ENCODE results near the gene NSMF.
"Not testable (repeated sequence)": the region's sequence is repeated elsewhere in the genome, so short reads cannot be mapped to it uniquely, and the experiment has no call there.

Gene NSMF

DNA sequence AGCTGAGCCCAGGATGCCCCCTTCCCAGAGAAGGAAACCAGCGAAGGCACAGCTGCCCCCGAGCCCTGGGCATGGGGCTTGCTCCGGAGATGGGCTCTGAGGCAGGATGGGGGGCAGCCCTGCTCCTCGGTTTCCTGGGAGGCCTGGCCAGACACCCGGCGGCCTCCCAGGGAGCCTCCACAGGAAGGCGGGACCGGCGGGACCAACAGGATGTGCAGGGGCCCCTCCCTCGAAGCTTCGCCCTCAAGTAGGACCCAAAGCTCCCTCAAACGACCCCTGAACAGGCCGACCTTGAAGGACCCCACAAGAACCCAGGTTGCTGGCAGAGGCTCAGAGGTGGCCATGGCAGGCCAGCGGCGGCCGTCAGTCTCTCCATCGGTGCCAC is 47.9 kb downstream of the NSMF start:
- Histone ChIP-seq H3K4me2 (ENCODE audit: low read length) (peak overlapping the region; percentile 24; the same call in 1 of the 2 replicates), H3K4me1 (ENCODE audit: low read length) (peaks cover 8% of the 10 kb centered on the region; the same call in 1 of the 2 replicates), H3K9ac (ENCODE audit: low read length) (no peak overlapping the region), H3K27me3 (ENCODE audit: low read depth, low read length) (no peaks in the 10 kb centered on the region; the same call in 1 of the 2 replicates), H3K36me3 (replicated peaks; ENCODE audit: low read depth, low read length) (no peaks in the 10 kb centered on the region), H3K4me3 (ENCODE audit: low read length) (no peak overlapping the region), H3K9me3 (ENCODE audit: insufficient read depth, low read length) (no peaks in the 10 kb centered on the region), H3K27ac (ENCODE audit: low read length) (no peak overlapping the region), H4K20me1 (ENCODE audit: insufficient read depth, low read length) (0 out of 2 replicates have a peak, but pooled peaks cover 4% of the 10 kb centered on the region), H2AFZ (ENCODE audit: low read depth, low read length) (no peak overlapping the region), H3K79me2 (ENCODE audit: low read length) (no peaks in the 10 kb centered on the region)
- TF ChIP-seq, protein P1, sequence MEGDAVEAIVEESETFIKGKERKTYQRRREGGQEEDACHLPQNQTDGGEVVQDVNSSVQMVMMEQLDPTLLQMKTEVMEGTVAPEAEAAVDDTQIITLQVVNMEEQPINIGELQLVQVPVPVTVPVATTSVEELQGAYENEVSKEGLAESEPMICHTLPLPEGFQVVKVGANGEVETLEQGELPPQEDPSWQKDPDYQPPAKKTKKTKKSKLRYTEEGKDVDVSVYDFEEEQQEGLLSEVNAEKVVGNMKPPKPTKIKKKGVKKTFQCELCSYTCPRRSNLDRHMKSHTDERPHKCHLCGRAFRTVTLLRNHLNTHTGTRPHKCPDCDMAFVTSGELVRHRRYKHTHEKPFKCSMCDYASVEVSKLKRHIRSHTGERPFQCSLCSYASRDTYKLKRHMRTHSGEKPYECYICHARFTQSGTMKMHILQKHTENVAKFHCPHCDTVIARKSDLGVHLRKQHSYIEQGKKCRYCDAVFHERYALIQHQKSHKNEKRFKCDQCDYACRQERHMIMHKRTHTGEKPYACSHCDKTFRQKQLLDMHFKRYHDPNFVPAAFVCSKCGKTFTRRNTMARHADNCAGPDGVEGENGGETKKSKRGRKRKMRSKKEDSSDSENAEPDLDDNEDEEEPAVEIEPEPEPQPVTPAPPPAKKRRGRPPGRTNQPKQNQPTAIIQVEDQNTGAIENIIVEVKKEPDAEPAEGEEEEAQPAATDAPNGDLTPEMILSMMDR (IDR thresholded peaks at IDR 0.05; ENCODE audit: low read depth, low read length) = no peak
- no peak for TF ChIP-seq EZH2phosphoT487 (IDR thresholded peaks at IDR 0.05; ENCODE audit: low read depth)

DNA sequence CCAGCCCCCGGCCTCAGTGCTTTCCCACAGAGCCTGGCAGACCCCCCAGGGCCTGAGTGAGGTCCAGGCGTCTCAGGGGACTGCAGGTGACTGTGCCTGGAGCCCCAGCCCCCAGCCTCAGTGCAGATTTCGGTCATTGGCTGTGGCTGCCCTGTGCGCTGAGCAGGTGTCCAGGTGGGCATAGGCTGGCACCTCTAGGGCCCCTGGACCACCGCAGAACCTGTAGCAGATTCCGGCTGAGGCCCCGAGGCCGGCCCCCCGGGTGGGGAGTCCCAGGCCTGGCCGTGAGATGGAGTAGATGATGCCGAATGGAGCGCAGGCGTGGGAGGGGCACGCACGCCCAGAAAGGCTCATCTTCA is 48.3 kb downstream of the NSMF start:
- Histone ChIP-seq H3K27me3 (ENCODE audit: low read depth, low read length) (no peaks in the 10 kb centered on the region; the same call in 1 of the 2 replicates), H4K20me1 (ENCODE audit: insufficient read depth, low read length) (0 out of 2 replicates have a peak, but pooled peaks cover 4% of the 10 kb centered on the region), H3K9ac (ENCODE audit: low read length) (no peak overlapping the region), H2AFZ (ENCODE audit: low read depth, low read length) (no peak overlapping the region), H3K9me3 (ENCODE audit: insufficient read depth, low read length) (no peaks in the 10 kb centered on the region), H3K4me3 (ENCODE audit: low read length) (no peak overlapping the region), H3K4me2 (ENCODE audit: low read length) (no peak overlapping the region), H3K27ac (ENCODE audit: low read length) (no peak overlapping the region), H3K4me1 (ENCODE audit: low read length) (peaks cover 8% of the 10 kb centered on the region; the same call in 1 of the 2 replicates), H3K36me3 (replicated peaks; ENCODE audit: low read depth, low read length) (no peaks in the 10 kb centered on the region), H3K79me2 (ENCODE audit: low read length) (no peaks in the 10 kb centered on the region)
- no peak for TF ChIP-seq EZH2phosphoT487 (IDR thresholded peaks at IDR 0.05; ENCODE audit: low read depth)
- TF ChIP-seq, protein P1 (IDR thresholded peaks at IDR 0.05; ENCODE audit: low read depth, low read length) = no peak

- H3K4me3 ChIP-seq (ENCODE audit: low read length); H2AFZ ChIP-seq (ENCODE audit: low read depth, low read length); H3K4me2 ChIP-seq (ENCODE audit: low read length); H3K36me3 ChIP-seq (replicated peaks; ENCODE audit: low read depth, low read length); H3K4me1 ChIP-seq (ENCODE audit: low read length); H3K9me3 ChIP-seq (ENCODE audit: insufficient read depth, low read length); H4K20me1 ChIP-seq (ENCODE audit: insufficient read depth, low read length); H3K79me2 ChIP-seq (ENCODE audit: low read length); H3K27ac ChIP-seq (ENCODE audit: low read length); H3K27me3 ChIP-seq (ENCODE audit: low read depth, low read length); H3K9ac ChIP-seq (ENCODE audit: low read length): not testable (repeated sequence)
Measured at GRCh38 chr9:137410236-137410890, 48.8 kb downstream of the NSMF start.

DNA sequence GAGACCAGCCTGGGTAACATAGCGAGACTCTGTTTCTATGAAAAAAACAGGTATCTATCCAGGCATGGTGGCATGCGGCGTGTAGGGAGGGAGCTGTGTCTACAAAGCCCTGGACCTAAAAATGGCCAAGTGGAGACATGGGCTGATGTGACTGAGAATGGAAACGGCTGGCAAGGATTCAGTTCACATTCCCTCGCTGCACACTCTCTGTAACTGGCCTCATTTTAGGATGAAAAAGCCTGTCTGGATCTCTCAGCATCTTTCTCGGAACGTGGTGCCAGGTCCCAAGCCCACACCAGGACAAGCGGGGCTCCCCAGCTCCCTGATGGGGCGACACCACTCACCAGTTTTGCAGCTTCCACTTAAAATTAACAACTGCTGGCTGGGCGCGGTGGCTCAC is 49.6 kb downstream of the NSMF start:
- no peak overlapping the region for H2AFZ ChIP-seq (ENCODE audit: low read depth, low read length)
- H3K36me3 ChIP-seq (replicated peaks; ENCODE audit: low read depth, low read length) = no peaks in the 10 kb centered on the region
- no peak overlapping the region for H3K4me3 ChIP-seq (ENCODE audit: low read length)
- no peak for TF ChIP-seq EZH2phosphoT487 (IDR thresholded peaks at IDR 0.05; ENCODE audit: low read depth)
- TF ChIP-seq, protein P1 (IDR thresholded peaks at IDR 0.05; ENCODE audit: low read depth, low read length) = no peak
- H4K20me1 ChIP-seq (ENCODE audit: insufficient read depth, low read length) = no peaks in the 10 kb centered on the region
- no peak overlapping the region for H3K4me2 ChIP-seq (ENCODE audit: low read length)
- H3K79me2 ChIP-seq (ENCODE audit: low read length) = no peaks in the 10 kb centered on the region
- H3K27ac ChIP-seq (ENCODE audit: low read length) = no peak overlapping the region
- H3K9me3 ChIP-seq (ENCODE audit: insufficient read depth, low read length) = no peaks in the 10 kb centered on the region
- no peak overlapping the region for H3K9ac ChIP-seq (ENCODE audit: low read length)
- H3K27me3 ChIP-seq (ENCODE audit: low read depth, low read length) = no peaks in the 10 kb centered on the region; the same call in 1 of the 2 replicates
- H3K4me1 ChIP-seq (ENCODE audit: low read length) = peaks cover 8% of the 10 kb centered on the region; the same call in 1 of the 2 replicates
